ENCODE measurements around the gene HELZ2.

The HELZ2 gene

GRCh38 chr20:63598479-63599395 lies 24.7 kb upstream of the HELZ2 start:
- TF ChIP-seq CTCF (IDR thresholded peaks at IDR 0.05; ENCODE audit: insufficient read depth, low read length, missing control alignments), result no peak
- CTCF ChIA-PET, result interaction anchor here (1.1 kb wide), 1 partner anchor 60 kb away, joined by 3 read pairs; no protein-coding TSS in a partner anchor
- no peak overlapping the region for H3K4me3 ChIP-seq (ENCODE audit: low read depth, low read length)
- DNase-seq (ENCODE audit: low read depth, low spot score), result no peak
- POLR2A ChIA-PET, result no interaction called here

DNA sequence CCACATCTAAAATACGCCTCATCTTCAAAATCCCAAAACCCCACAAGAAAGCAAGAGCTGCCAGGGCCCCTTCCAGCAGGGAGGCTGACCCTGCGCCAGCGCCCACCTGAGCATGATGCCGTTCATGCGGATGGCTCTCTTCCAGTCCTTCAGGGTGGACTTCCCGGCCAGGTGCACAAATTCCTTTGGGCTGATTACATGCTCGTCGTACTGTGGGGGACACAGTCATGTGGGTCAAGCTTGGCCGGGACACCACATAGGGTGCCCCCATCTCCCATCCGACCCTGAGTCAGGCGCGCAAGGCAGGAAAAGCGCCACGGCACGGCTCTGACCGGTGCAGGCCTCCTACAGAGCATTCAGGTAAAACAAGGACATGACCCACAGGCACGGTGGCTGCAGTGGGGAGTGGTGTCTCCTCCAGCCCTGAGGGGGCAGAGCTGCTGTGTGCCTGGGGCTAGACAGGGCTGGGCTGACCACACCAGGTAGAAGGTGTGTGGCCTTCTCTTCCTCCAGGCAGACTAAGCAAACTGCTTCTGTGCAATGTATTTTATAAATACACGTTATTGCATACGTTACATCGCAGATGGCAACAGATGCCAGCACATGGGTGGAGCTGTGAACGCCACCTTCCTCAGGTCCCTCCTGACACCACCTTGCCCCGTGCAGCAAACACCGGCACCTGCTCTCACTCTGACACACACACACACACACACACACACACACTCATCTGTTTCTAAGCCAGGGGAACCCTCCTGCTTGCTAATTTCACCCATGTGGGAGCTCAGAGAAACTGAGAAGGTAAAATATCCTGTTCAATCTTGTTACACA lies 23.8 kb upstream of the HELZ2 start:
- CTCF ChIA-PET, result no interaction called here

GRCh38 chr20:63596423-63596822 lies 22.4 kb upstream of the HELZ2 start:
- no peak overlapping the region for H3K4me3 ChIP-seq (ENCODE audit: low read depth, low read length)
- POLR2A ChIA-PET, result no interaction called here
- DNase-seq (ENCODE audit: low read depth, low spot score), result no peak
- CTCF ChIA-PET, result no interaction called here
- no peak for TF ChIP-seq CTCF (IDR thresholded peaks at IDR 0.05; ENCODE audit: insufficient read depth, low read length, missing control alignments)

More for the DNA sequence above, 23.8 kb upstream of the HELZ2 start:
- TF ChIP-seq CTCF (IDR thresholded peaks at IDR 0.05; ENCODE audit: insufficient read depth, low read length, missing control alignments), result no peak
- no peak for DNase-seq (ENCODE audit: low read depth, low spot score)
- no peak overlapping the region for H3K4me3 ChIP-seq (ENCODE audit: low read depth, low read length)
- POLR2A ChIA-PET, result no interaction called here

DNA sequence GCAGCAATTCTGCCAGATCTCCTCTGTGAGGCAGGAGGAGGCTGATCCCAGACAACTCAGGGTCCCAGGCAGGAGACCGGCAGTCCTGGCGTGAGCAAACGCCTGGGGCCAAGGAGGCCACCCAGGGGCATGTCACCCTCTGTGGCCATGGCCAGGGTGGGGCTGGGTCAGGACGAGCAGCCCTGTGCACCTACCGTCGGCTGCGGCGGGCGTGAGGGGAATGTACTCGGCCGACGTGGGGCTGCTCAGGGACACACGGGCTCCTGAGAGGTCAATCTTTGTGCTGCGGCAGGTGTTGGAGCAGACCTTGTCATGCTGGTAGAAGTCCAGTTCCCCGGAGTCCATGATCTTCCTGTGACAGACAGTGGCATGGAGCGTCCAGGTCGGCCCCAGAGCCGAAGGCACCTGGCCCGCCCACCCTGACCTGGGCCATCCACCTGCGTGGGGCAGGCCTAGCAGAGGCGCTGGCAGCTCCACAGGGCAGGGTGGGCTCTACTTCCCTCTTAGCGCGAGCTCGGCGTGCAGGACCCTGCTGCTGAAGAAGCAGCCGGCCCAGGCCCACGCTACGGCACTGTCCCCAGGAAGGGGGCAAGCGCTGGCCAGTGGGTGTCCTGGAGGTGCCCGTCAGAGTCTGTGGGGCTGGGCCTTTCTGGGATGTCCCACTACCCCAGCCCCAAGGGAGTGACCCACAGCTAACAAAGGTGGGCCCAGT lies 21.5 kb upstream of the HELZ2 start:
- ChIA-PET CTCF (no interaction called here), POLR2A (no interaction called here)
- H3K4me3 ChIP-seq (ENCODE audit: low read depth, low read length), result no peak overlapping the region
- no peak for TF ChIP-seq CTCF (IDR thresholded peaks at IDR 0.05; ENCODE audit: insufficient read depth, low read length, missing control alignments)
- DNase-seq (ENCODE audit: low read depth, low spot score), result no peak

DNA sequence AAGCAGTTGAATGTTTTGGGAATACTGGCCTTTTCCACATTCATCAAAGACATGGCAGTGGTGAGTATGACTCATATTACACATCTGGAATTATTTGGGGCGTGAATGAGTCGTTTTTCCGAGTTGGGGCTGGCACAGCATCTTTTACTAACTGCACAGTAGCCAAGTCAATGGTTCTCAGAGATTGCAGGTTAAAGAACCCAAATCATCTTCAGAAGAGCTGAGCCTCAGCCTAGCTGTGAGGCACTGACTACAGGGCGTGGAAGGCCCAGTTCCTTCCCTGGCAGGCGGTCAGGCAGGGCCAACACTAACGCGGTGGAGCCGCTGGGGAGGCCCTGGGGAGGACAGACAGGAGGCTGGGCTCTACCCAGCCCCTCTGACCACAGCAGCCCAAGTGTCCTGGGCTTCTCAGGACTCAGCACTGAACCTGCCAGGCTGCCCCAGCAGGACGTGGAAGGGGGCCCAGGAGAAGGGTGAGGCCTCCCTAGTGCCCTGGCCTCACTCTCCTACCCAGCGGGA lies 20.1 kb upstream of the HELZ2 start:
- no peak overlapping the region for H3K4me3 ChIP-seq (ENCODE audit: low read depth, low read length)
- CTCF ChIA-PET, result no interaction called here
- TF ChIP-seq CTCF (IDR thresholded peaks at IDR 0.05; ENCODE audit: insufficient read depth, low read length, missing control alignments), result no peak
- no peak for DNase-seq (ENCODE audit: low read depth, low spot score)
- POLR2A ChIA-PET, result no interaction called here
